PC-9 (cell line): Measurements from ENCODE around the gene NHS. TPM values are rescaled to one million over a fixed set of nuclear protein-coding genes. Genes with fewer than 3 reads are reported as not detected.

Experiments
- BruUV-seq: library from RNA; stranded (reverse); fragments of 400-500 nt; replicated peaks from 2 replicates; lab custom pipeline; 2021; lab: Mats Ljungman, UMichigan
- CTCF ChIA-PET: fragments of 300-600 bp; sonication (Branson Sonifier 250); formaldehyde crosslinking; loops from one replicate; lab custom pipeline; 2022; ENCODE audit warnings: antibody characterized with exemption; lab: Charles Lee
- POLR2A ChIA-PET: fragments of 300-600 bp; sonication (Branson Sonifier 250); formaldehyde crosslinking; loops from one replicate; lab custom pipeline; 2022; ENCODE audit warnings: antibody characterized with exemption; ENCODE audit not compliant: unreplicated experiment; lab: Charles Lee
- DNase-seq, 2 experiments: peaks; one replicate each; pipeline versions ENCODE4 v3.0.0 to v3.0.0-alpha.2; 2015 to 2022; ENCODE audit warnings: mixed read lengths in 1 of 2
- H2AFZ ChIP-seq: fragments of 200-600 bp; sonication (generic); 2 replicates; pipeline ENCODE4 v1.8.1; 2017; ENCODE audit warnings: antibody characterized with exemption
- H3F3A ChIP-seq: fragments of 200-600 bp; sonication (generic); 2 replicates; pipeline ENCODE4 v1.8.1; 2017; ENCODE audit warnings: antibody characterized with exemption, mild to moderate bottlenecking, low read depth; ENCODE audit not compliant: insufficient read depth
- H3K27ac ChIP-seq: fragments of 200-600 bp; sonication (generic); 2 replicates; pipeline ENCODE4 v1.6.1; 2016; ENCODE audit warnings: mixed run types
- H3K27me3 ChIP-seq: fragments of 200-600 bp; sonication (generic); 2 replicates; pipeline ENCODE4 v1.6.1; 2016; ENCODE audit warnings: low read depth, mixed run types; ENCODE audit not compliant: insufficient read depth
- H3K36me3 ChIP-seq: fragments of 200-600 bp; sonication (generic); 2 replicates; pipeline ENCODE4 v1.6.1; 2016; ENCODE audit warnings: low read depth, mixed run types
- H3K4me1 ChIP-seq: fragments of 200-600 bp; sonication (generic); replicated peaks from 2 replicates; pipeline ENCODE4 v1.6.1; 2016; ENCODE audit warnings: mixed run types; ENCODE audit not compliant: insufficient read depth
- H3K4me2 ChIP-seq: fragments of 200-600 bp; sonication (generic); 2 replicates; pipeline ENCODE4 v1.6.1; 2017; ENCODE audit warnings: mixed run types
- H3K4me3 ChIP-seq: fragments of 200-600 bp; sonication (generic); 2 replicates; pipeline ENCODE4 v1.6.1; 2016; ENCODE audit warnings: mixed run types
- H3K79me2 ChIP-seq: fragments of 200-600 bp; sonication (generic); 2 replicates; pipeline ENCODE4 v1.6.1; 2017; ENCODE audit warnings: low read depth, mixed run types
- H3K9me2 ChIP-seq: fragments of 200-600 bp; sonication (generic); 2 replicates; pipeline ENCODE4 v1.8.1; 2017; ENCODE audit warnings: mild to moderate bottlenecking; ENCODE audit not compliant: insufficient read depth
- H3K9me3 ChIP-seq: fragments of 200-600 bp; sonication (generic); 2 replicates; pipeline ENCODE4 v1.8.1; 2016; ENCODE audit warnings: low read depth; ENCODE audit not compliant: insufficient read depth
- H4K20me1 ChIP-seq: fragments of 200-600 bp; sonication (generic); 2 replicates; pipeline ENCODE4 v1.8.1; 2017; ENCODE audit not compliant: insufficient read depth
- EZH2 ChIP-seq: fragments of 200-600 bp; sonication (generic); IDR thresholded peaks from 2 replicates; pipeline ENCODE4 v1.8.0; 2017; ENCODE audit warnings: antibody characterized with exemption, low read depth
- intact Hi-C: fragments of 100-400 bp; cut with micrococcal nuclease; formaldehyde crosslinking; loops from one replicate; pipeline ENCODE4 v1.10.0; 2022; ENCODE audit not compliant: unreplicated experiment
- total RNA-seq: library from RNA; stranded (reverse); gene quantifications from 2 replicates; pipeline ENCODE4 v1.2.3, GENCODE V29; 2021
- TF ChIP-seq, protein P1 (sequence below): fragments of 200-600 bp; sonication (generic); conservative IDR thresholded peaks from 2 replicates; pipeline ENCODE4 v1.6.1; 2017; ENCODE audit warnings: mixed run types, antibody characterized with exemption, mild to moderate bottlenecking, moderate library complexity

NHS gene
- total RNA-seq, 1 experiment from 2014 or later: 6.7 TPM

DNA sequence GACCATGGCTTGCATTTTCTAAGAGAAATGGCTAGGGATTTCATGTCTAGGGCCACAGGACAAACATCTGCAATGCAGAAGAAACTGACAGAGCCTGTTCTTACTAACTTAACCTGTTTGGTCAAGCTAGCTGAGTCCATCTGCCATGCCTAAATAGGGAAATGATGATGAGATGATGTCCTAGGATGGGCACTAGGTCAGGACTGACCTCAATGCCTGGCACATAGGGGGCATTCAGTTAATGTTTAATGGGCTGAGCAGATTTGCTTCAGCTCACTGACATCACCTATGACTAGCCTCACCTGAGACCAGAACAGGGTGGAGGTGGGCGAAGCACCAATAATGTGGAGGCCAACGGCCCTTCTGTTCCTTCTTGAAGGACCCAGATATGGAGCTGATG is 188.1 kb downstream of the NHS start:
- no peak overlapping the region for H3K27ac ChIP-seq
- H4K20me1 ChIP-seq: no peaks in the 10 kb centered on the region
- H3K4me2 ChIP-seq: no peak overlapping the region
- H3K9me2 ChIP-seq: no peaks in the 10 kb centered on the region
- H3K79me2 ChIP-seq: peaks cover 14% of the 10 kb centered on the region
- H2AFZ ChIP-seq: no peak overlapping the region
- no peak for DNase-seq
- peaks cover 49% of the 10 kb centered on the region for H3K4me1 ChIP-seq
- no peaks in the 10 kb centered on the region for H3K36me3 ChIP-seq
- no peaks in the 10 kb centered on the region for H3K9me3 ChIP-seq
- no peak overlapping the region for H3K4me3 ChIP-seq
- no peaks in the 10 kb centered on the region for H3K27me3 ChIP-seq
- peaks cover 26% of the 10 kb centered on the region for H3F3A ChIP-seq
- TF ChIP-seq EZH2: no peak
- TF ChIP-seq, protein P1, sequence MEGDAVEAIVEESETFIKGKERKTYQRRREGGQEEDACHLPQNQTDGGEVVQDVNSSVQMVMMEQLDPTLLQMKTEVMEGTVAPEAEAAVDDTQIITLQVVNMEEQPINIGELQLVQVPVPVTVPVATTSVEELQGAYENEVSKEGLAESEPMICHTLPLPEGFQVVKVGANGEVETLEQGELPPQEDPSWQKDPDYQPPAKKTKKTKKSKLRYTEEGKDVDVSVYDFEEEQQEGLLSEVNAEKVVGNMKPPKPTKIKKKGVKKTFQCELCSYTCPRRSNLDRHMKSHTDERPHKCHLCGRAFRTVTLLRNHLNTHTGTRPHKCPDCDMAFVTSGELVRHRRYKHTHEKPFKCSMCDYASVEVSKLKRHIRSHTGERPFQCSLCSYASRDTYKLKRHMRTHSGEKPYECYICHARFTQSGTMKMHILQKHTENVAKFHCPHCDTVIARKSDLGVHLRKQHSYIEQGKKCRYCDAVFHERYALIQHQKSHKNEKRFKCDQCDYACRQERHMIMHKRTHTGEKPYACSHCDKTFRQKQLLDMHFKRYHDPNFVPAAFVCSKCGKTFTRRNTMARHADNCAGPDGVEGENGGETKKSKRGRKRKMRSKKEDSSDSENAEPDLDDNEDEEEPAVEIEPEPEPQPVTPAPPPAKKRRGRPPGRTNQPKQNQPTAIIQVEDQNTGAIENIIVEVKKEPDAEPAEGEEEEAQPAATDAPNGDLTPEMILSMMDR: no peak
- intact Hi-C loops: loop anchor here (10.0 kb wide), 1 partner anchor 188 kb away; the partner anchor contains the start of gene NHS
- ChIA-PET POLR2A (no interaction called here), CTCF (no interaction called here)
- no TSS peak for BruUV-seq

DNA sequence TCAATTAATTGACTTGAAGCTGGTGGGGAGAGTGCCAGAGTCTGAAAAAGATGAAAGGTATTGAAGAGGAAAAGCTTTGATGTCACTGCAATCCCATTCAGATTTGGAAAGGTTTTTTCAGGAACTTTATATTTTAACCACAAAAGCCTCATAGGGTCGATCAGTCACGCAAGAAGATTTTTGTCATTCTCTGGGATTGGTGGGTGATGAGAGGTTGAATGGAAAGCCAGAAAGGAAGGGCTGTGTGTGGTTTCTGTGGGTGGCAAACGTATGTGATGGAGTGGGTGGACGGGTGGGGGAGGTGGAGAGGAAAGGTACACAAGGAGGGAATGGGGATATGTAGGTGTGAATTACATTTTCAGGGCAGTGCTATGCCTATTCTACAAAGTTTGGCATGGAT is 188.5 kb downstream of the NHS start:
- H3K27me3 ChIP-seq: no peaks in the 10 kb centered on the region
- H2AFZ ChIP-seq: no peak overlapping the region
- intact Hi-C loops: loop anchor here (10.0 kb wide), 1 partner anchor 189 kb away; the partner anchor contains the start of gene NHS
- H3K27ac ChIP-seq: no peak overlapping the region
- peaks cover 45% of the 10 kb centered on the region for H3K4me1 ChIP-seq
- no peaks in the 10 kb centered on the region for H3K9me2 ChIP-seq
- H3K36me3 ChIP-seq: no peaks in the 10 kb centered on the region
- H3K4me3 ChIP-seq: no peak overlapping the region
- TF ChIP-seq EZH2: no peak
- TF ChIP-seq, protein P1: no peak
- no peaks in the 10 kb centered on the region for H4K20me1 ChIP-seq
- H3K9me3 ChIP-seq: no peaks in the 10 kb centered on the region
- ChIA-PET POLR2A (no interaction called here), CTCF (no interaction called here)
- no peak for DNase-seq
- BruUV-seq: no TSS peak
- peaks cover 26% of the 10 kb centered on the region for H3F3A ChIP-seq
- H3K4me2 ChIP-seq: no peak overlapping the region
- peaks cover 13% of the 10 kb centered on the region for H3K79me2 ChIP-seq

DNA sequence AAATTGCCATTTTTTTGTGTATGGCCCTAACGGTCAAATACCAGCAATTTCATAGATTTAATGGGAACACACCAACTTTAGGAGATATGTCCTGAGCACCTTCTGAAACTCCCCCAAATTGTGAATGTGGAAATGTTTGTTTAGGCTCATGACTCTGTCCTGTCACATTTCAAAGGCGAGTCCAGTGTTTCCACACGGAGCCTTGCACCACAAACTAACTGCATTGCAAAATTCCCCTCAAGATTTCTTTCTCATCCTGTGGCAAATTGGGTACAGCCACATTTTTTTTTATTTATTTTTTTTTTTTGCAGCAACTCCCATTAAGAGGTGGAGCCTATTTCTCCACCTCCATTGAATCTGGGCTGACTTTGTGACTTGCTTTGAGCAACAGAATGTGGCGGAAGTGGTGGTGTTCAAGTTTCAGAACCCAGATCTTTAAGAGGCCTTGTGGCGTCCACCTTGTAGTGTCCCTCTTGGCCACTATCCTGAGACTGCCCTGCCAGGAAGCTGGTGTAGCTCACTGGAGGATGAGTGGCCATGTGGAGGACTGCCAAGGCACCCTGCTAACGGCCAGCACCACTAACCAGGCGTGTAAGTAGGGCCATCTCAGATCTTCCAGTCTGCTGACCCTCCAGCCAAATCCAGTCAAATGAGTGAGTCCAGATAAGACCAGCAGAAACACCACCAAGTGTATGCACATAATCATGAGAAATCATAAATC is 189.8 kb downstream of the NHS start:
- no peak overlapping the region for H3K4me2 ChIP-seq
- no TSS peak for BruUV-seq

More for the DNA sequence above, 189.8 kb downstream of the NHS start:
- Histone ChIP-seq H3K4me1 (peaks cover 32% of the 10 kb centered on the region), H3K36me3 (no peaks in the 10 kb centered on the region), H3K9me2 (no peaks in the 10 kb centered on the region), H2AFZ (no peak overlapping the region), H3K79me2 (peaks cover 9% of the 10 kb centered on the region), H3K27ac (no peak overlapping the region), H3K27me3 (no peaks in the 10 kb centered on the region), H4K20me1 (no peaks in the 10 kb centered on the region), H3K9me3 (no peaks in the 10 kb centered on the region), H3K4me3 (no peak overlapping the region), H3F3A (peaks cover 15% of the 10 kb centered on the region)
- intact Hi-C loops: loop anchor here (1.0 to 10.0 kb wide), 2 partner anchors 7 to 190 kb away; partner anchors contain the start of gene NHS
- CTCF ChIA-PET: interaction anchor here (0.6 kb wide), 1 partner anchor 127 kb away, joined by 3 read pairs; no protein-coding TSS in a partner anchor
- DNase-seq: no peak
- no peak for TF ChIP-seq EZH2
- TF ChIP-seq, protein P1: no peak
- POLR2A ChIA-PET: no interaction called here
